Choroid plexus epithelial cell (primary cell): ENCODE results near the gene CREB5.

Experiments
- DNase-seq: peaks from one replicate; pipeline ENCODE4 v3.0.0-alpha.2; 2010; ENCODE audit warnings: low read depth
- H3K4me3 ChIP-seq: 2 replicates; pipeline ENCODE4 v1.5.1; 2011; ENCODE audit warnings: low read depth, mild to moderate bottlenecking, control low read depth, low read length, moderate library complexity
- TF ChIP-seq, protein P1 (sequence below): conservative IDR thresholded peaks from 2 replicates; pipeline ENCODE4 v1.5.1; 2011; ENCODE audit warnings: low read depth, mild to moderate bottlenecking, control low read depth, inconsistent platforms, low read length, moderate library complexity

The CREB5 gene

DNA sequence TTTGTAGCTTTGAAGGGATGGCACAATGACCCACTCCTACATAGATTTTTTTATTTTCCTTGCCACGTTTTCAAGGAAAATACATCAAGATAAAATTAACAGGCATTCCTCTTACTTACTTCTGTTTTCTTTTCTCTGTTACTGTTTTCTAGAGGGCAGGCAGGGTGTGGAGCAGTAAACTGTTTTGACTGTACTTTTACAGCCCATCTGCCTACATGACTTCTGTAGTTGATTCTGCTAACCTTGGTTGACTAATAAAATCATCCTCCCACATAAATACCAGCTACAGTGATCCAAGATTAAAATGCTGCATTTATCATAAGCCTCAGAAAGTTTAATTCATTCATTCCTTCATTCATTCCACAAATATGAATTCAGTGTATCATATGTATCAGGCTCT lies 387.3 kb downstream of the CREB5 start:
- no peak overlapping the region for H3K4me3 ChIP-seq
- no peak for DNase-seq
- TF ChIP-seq, protein P1, sequence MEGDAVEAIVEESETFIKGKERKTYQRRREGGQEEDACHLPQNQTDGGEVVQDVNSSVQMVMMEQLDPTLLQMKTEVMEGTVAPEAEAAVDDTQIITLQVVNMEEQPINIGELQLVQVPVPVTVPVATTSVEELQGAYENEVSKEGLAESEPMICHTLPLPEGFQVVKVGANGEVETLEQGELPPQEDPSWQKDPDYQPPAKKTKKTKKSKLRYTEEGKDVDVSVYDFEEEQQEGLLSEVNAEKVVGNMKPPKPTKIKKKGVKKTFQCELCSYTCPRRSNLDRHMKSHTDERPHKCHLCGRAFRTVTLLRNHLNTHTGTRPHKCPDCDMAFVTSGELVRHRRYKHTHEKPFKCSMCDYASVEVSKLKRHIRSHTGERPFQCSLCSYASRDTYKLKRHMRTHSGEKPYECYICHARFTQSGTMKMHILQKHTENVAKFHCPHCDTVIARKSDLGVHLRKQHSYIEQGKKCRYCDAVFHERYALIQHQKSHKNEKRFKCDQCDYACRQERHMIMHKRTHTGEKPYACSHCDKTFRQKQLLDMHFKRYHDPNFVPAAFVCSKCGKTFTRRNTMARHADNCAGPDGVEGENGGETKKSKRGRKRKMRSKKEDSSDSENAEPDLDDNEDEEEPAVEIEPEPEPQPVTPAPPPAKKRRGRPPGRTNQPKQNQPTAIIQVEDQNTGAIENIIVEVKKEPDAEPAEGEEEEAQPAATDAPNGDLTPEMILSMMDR, result no peak

DNA sequence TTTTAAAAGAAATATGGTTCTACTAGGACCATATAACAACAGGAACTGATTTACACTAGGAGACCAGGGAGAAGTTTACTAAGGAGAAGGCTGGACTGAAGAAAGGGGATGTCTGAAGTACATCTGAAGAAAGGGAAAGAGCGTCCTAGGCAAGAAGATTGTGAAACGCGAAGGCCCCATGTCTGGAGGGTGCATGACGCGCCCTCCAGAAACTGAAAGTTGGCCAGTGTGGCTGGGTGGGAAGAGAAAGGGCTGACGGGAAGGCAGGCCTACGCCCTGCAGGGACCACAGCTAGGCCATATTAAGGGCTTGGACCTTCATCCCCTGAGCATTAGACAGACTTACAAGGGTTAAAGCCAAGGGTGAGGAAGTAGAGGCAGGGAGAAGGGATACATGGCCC lies 387.8 kb downstream of the CREB5 start:
- no peak overlapping the region for H3K4me3 ChIP-seq
- no peak for DNase-seq
- TF ChIP-seq, protein P1, result no peak

DNA sequence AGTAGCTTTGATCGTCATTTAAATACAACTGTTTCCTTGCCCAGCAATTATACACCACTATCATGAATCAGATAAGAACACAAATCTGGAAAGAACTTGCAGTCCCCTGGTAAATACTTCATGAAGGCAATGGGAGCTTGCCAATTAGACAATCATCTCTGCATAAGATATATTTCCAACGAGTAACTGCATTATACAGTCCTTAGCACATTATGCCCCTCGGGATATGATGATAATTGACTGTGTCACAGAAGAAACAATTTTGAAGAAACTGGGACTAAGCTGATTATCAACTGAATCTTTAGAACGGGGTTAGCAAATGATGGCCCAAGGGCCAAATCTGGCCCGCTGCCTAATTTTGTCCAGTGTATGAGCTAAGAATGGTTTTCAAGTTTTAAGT lies 390.1 kb downstream of the CREB5 start:
- TF ChIP-seq, protein P1, result no peak
- H3K4me3 ChIP-seq, result no peak overlapping the region
- DNase-seq, result no peak

DNA sequence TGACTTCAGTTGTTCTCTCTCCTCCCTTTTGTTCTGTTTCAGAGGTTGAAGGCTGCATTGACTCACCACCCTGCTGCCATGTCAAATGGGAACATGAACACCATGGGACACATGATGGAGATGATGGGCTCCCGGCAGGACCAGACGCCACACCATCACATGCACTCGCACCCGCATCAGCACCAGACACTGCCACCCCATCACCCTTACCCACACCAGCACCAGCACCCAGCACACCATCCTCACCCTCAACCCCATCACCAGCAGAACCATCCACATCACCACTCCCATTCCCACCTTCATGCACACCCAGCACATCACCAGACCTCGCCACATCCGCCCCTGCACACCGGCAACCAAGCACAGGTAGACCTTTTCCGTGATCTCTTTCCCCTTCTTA lies 391.8 kb downstream of the CREB5 start:
- TF ChIP-seq, protein P1, result no peak
- no peak for DNase-seq
- H3K4me3 ChIP-seq, result no peak overlapping the region

DNA sequence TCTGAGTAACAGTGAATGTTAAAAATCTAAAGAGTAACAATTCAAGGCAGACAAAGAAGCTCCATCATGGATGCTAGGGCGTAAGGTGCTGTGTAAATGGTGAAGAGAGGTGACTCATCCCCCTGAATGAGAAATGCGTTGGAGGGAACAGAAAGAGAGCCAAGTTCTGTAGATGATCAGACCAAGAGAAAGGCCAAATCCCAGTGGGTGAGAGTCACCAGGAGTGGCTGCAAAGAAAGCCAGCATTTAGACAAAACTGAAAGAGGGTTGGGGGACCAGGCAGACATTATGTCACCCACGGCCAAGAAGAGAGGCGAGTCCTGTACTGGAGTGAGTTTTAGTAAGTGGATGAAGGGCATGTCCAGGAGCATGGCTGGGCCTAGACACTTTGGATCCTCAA lies 392.7 kb downstream of the CREB5 start:
- TF ChIP-seq, protein P1, result no peak
- DNase-seq, result peak; percentile 65
- H3K4me3 ChIP-seq, result no peak overlapping the region

DNA sequence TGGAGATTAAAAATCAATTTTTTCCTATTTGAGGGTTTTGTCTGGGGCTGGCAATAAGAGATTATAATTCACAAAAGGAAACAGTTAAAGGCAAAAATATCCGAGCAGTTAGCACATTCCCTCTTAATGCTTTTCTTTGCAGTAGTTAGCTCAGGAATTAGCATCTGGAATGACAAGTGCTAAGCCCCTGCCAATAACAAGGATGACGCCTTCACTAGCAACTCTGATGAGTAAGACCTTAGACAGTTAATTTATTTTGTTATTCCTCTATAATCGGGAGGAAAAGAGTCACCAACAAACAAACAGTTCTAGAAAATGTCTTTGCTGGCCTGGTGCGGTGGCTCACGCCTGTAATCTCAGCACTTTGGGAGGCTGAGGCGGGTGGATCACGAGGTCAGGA lies 394.5 kb downstream of the CREB5 start:
- DNase-seq, result peak; percentile 11
- TF ChIP-seq, protein P1, result no peak
- H3K4me3 ChIP-seq, result no peak overlapping the region

DNA sequence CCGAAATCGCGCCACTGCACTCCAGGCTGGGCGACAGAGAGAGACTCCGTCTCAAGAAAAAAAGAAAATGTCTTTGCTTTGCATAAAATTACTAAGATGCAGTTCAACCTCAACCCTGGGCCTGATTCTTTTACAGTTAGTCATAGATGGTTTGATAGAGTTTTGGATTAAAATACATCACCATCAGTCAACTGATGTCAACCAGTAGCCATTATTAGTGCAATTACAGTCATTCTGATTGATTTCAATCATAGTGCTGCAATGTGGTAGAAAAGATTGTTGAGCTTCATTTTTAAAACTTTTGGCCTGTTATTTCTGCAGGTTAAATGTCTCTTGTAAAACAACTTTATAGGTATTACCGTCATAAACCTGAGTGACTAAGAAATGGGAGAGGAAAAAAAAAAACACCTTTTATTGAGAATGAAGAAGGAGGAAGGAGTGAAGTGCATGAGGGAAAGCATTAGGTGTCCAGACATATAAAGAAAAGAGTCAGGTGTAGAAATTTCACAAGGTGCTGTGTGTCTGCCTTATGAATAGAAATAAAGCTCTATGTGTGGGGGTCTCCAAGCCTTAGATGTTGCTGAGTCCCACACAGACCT lies 395.2 kb downstream of the CREB5 start:
- no peak overlapping the region for H3K4me3 ChIP-seq
- TF ChIP-seq, protein P1, result no peak
- no peak for DNase-seq
